Gastrocnemius medialis (tissue), 4 donors: ENCODE measurements around the gene MLXIPL.

Experiments used
- CTCF ChIP-seq, 5 experiments: fragments of 450-650 bp in 3 of 5; fragments of 200-600 bp in 2 of 5; sonication (generic) in 2 of 5; IDR thresholded peaks in 4 of 5; conservative IDR thresholded peaks in 1 of 5; 1 replicate in 4 of 5; 2 replicates in 1 of 5; pipeline ENCODE4 v1.5.1; 2016 to 2019; ENCODE audit warnings: antibody characterized with exemption in 5 of 5, mild to moderate bottlenecking in 3 of 5, moderate library complexity in 3 of 5
- POLR2A ChIP-seq, 2 donors: fragments of 450-650 bp; IDR thresholded peaks; one replicate each; pipeline ENCODE4 v1.6.1; 2017; ENCODE audit warnings: antibody characterized with exemption in 2 of 2, mild to moderate bottlenecking in 2 of 2, moderate library complexity in 2 of 2

GRCh38 chr7:73577627-73578341, 46.5 kb downstream of the MLXIPL start:
- TF ChIP-seq CTCF (IDR thresholded peaks at IDR 0.05 in 4 of 5, conservative IDR thresholded peaks at IDR 0.05 in 1 of 5) (no peak), POLR2A (IDR thresholded peaks at IDR 0.05) (no peak)
